Activated gamma-delta T cell treated with Interleukin-2 at 50 U/mL for 16 hours (primary cell): ENCODE measurements around the gene GBP7.
A peak's percentile ranks its signal among the peaks of the same experiment; 100 is the strongest.

Experiments
- DNase-seq: peaks from one replicate; pipeline ENCODE4 v3.0.0-alpha.2; 2020

The GBP7 gene

GRCh38 chr1:89112871-89113613 is 62.8 kb downstream of the GBP7 start:
- no peak for DNase-seq

GRCh38 chr1:89104687-89105086 is 71.1 kb downstream of the GBP7 start:
- no peak for DNase-seq

- DNase-seq: no peak
Observed at GRCh38 chr1:89104147-89104546, 71.7 kb downstream of the GBP7 start.

- DNase-seq: no peak
Observed at GRCh38 chr1:89102021-89102420, 73.8 kb downstream of the GBP7 start.

- no peak for DNase-seq
Observed at GRCh38 chr1:89100412-89100811, 75.4 kb downstream of the GBP7 start.

- no peak for DNase-seq
Observed at GRCh38 chr1:89098857-89099256, 76.9 kb downstream of the GBP7 start.

- no peak for DNase-seq
Observed at GRCh38 chr1:89095737-89096136, 80.1 kb downstream of the GBP7 start.

- no peak for DNase-seq
Observed at GRCh38 chr1:89089962-89090361, 85.8 kb downstream of the GBP7 start.

- no peak for DNase-seq
Observed at GRCh38 chr1:89088572-89088971, 87.2 kb downstream of the GBP7 start.

GRCh38 chr1:89087241-89087640 is 88.6 kb downstream of the GBP7 start:
- DNase-seq: no peak

- DNase-seq: peak; percentile 27
Observed at GRCh38 chr1:89085781-89086180, 90.0 kb downstream of the GBP7 start.
